Upper lobe of left lung (tissue), 6 donors: ENCODE measurements around the gene CKAP4. TPM values are rescaled to one million over a fixed set of nuclear protein-coding genes. Genes with fewer than 3 reads are reported as not detected.
A peak's percentile ranks its signal among the peaks of the same experiment; 100 is the strongest.

Source experiments
- ATAC-seq, 2 donors: fragments of 200-7000 bp; cut with Tn5 transposase; one replicate each; pipeline ENCODE4 v1.9.1; 2022; ENCODE audit warnings: mild to moderate bottlenecking in 2 of 2, moderate library complexity in 2 of 2; ENCODE audit not compliant: low FRiP score in 2 of 2
- DNase-seq, 2 donors: peaks; one replicate each; pipeline ENCODE4 v3.0.0-alpha.2; 2019 to 2020
- H3K27ac ChIP-seq, 4 donors: fragments of 200-600 bp; sonication (generic); one replicate each; pipeline ENCODE4 v1.5.1; 2016 to 2019
- H3K27me3 ChIP-seq, 4 donors: fragments of 200-600 bp; sonication (generic); one replicate each; pipeline ENCODE4 v1.5.1; 2017 to 2019
- H3K36me3 ChIP-seq, 4 donors: fragments of 200-600 bp; sonication (generic); one replicate each; pipeline ENCODE4 v1.5.1; 2016 to 2019
- H3K4me1 ChIP-seq, 4 donors: fragments of 200-600 bp; sonication (generic); one replicate each; pipeline ENCODE4 v1.5.1; 2018 to 2019
- H3K4me3 ChIP-seq, 4 donors: fragments of 200-600 bp; sonication (generic); one replicate each; pipeline ENCODE4 v1.5.1; 2017 to 2019; ENCODE audit warnings: mild to moderate bottlenecking in 2 of 4, moderate library complexity in 1 of 4
- H3K9me3 ChIP-seq, 4 donors: fragments of 200-600 bp; sonication (generic); one replicate each; pipeline ENCODE4 v1.5.1; 2018 to 2019
- EP300 ChIP-seq, 4 donors: sonication (generic); formaldehyde crosslinking; IDR thresholded peaks; one replicate each; pipeline ENCODE4 v1.5.1; 2017; ENCODE audit warnings: antibody characterized with exemption in 4 of 4, control low read depth in 2 of 4
- POLR2A ChIP-seq, 4 donors: fragments of 450-650 bp; IDR thresholded peaks; one replicate each; pipeline ENCODE4 v1.5.1; 2016 to 2017; ENCODE audit warnings: antibody characterized with exemption in 4 of 4, mild to moderate bottlenecking in 2 of 4
- POLR2AphosphoS5 ChIP-seq, 2 donors: sonication (generic); formaldehyde crosslinking; IDR thresholded peaks; one replicate each; pipeline ENCODE4 v1.5.1; 2017; ENCODE audit warnings: antibody characterized with exemption in 2 of 2
- WGBS, 2 donors: methylation state at CpG; one replicate each; pipeline ENCODE4 v1.1.5; 2017 to 2018; 5-methylcytosine and 5-hydroxymethylcytosine counted together
- total RNA-seq, 6 donors: library from RNA; depleted of rRNA in 4 of 6; stranded (reverse); fragments of >200 nt in 4 of 6; gene quantifications; one replicate each; pipeline versions ENCODE4 v1.1.0 to v1.2.1, GENCODE V29; 2016 to 2021
- TF ChIP-seq, protein P1 (sequence below), 6 experiments: fragments of 450-650 bp in 4 of 6; fragments of 200-600 bp in 2 of 6; sonication (generic) in 2 of 6; IDR thresholded peaks; one replicate each; pipeline ENCODE4 v1.5.1; 2016 to 2019; ENCODE audit warnings: antibody characterized with exemption in 6 of 6
- donor health status: DM: no; HTN: no; CAD: no; lungs with moderate emphysema.
- donor health status: DM: no; HTN: yes; CAD: no; lungs with severe emphysema.

Gene CKAP4
- total RNA-seq, 6 donors from 2014 or later = 16.8 to 70.8 (median 44.5) TPM

DNA sequence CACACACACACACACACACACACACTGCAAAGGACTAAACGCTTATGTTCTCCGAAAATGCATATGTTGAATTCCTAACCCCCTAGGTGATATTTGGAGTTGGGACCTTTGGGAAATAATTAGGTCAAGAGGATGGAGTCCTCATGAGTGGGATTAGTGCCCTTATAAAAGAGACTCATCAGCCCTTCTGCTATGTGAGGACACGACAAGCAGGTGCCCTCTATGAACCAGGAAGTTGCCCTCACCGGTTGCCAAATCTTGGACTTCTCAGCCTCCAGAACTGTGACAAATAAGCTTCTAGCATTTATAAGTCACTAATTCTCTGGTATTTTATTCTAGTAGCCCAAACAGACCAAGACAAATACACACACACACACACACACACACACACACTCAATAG, 34.0 kb upstream of the CKAP4 start:
- peaks cover 0 to 4% (median 2%) of the 10 kb centered on the region in 4 donors for H3K4me1 ChIP-seq
- TF ChIP-seq EP300 (IDR thresholded peaks at IDR 0.05) (no peak), POLR2A (IDR thresholded peaks at IDR 0.05) (no peak), POLR2AphosphoS5 (IDR thresholded peaks at IDR 0.05) (no peak)
- TF ChIP-seq, protein P1, sequence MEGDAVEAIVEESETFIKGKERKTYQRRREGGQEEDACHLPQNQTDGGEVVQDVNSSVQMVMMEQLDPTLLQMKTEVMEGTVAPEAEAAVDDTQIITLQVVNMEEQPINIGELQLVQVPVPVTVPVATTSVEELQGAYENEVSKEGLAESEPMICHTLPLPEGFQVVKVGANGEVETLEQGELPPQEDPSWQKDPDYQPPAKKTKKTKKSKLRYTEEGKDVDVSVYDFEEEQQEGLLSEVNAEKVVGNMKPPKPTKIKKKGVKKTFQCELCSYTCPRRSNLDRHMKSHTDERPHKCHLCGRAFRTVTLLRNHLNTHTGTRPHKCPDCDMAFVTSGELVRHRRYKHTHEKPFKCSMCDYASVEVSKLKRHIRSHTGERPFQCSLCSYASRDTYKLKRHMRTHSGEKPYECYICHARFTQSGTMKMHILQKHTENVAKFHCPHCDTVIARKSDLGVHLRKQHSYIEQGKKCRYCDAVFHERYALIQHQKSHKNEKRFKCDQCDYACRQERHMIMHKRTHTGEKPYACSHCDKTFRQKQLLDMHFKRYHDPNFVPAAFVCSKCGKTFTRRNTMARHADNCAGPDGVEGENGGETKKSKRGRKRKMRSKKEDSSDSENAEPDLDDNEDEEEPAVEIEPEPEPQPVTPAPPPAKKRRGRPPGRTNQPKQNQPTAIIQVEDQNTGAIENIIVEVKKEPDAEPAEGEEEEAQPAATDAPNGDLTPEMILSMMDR (IDR thresholded peaks at IDR 0.05) = no peak
- no peaks in the 10 kb centered on the region for H3K27me3 ChIP-seq
- 78 to 89% methylated on average over 4 of the region's 4 CpGs for WGBS, 2 donors
- H3K4me3 ChIP-seq = no peak overlapping the region
- peak overlapping the region in 1 of 4 donors; percentile 68 for H3K27ac ChIP-seq
- no peaks in the 10 kb centered on the region for H3K36me3 ChIP-seq
- H3K9me3 ChIP-seq = no peaks in the 10 kb centered on the region
- no peak for ATAC-seq
- DNase-seq = peak in 1 of 2 donors; percentile 58

DNA sequence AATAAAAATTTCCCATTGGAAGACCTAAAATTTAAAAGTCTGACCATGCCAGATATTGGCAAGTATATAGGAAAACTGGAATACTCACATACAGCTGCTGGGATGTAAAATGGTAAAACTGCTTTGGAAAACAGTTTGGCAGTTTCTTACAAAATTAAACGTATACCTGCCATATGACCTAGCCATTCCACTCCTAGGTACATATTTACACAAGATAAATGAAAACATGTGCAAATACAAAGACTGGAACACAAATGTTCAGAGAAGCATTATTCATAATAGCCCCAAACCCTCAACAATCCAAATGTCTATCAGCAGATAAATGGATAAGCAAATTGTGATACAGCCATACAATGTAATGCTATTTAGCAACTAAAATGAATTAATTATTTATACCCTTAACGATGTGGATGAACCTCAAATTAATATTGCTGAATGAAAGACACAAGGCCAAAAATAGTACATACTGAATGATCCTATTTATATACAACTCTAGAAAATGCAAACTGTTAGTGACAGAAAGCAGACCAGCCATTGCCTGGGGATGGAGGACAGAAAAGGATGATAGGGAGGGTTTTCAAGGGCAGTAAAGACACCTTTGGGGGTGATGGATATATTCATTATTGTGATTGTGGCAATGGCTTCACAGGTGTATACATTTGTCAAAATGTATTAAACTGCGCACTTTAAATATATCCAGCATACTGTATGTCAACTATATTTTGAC, 33.4 kb upstream of the CKAP4 start:
- 68 to 72% methylated on average over 3 of the region's 3 CpGs for WGBS, 2 donors
- DNase-seq (no peak), ATAC-seq (no peak)
- Histone ChIP-seq H3K4me1 (peaks cover 0 to 4% (median 2%) of the 10 kb centered on the region in 4 donors), H3K4me3 (no peak overlapping the region), H3K27me3 (no peaks in the 10 kb centered on the region), H3K9me3 (no peaks in the 10 kb centered on the region), H3K36me3 (no peaks in the 10 kb centered on the region), H3K27ac (peak overlapping the region in 1 of 4 donors; percentile 68)
- TF ChIP-seq EP300 (IDR thresholded peaks at IDR 0.05) = no peak

DNA sequence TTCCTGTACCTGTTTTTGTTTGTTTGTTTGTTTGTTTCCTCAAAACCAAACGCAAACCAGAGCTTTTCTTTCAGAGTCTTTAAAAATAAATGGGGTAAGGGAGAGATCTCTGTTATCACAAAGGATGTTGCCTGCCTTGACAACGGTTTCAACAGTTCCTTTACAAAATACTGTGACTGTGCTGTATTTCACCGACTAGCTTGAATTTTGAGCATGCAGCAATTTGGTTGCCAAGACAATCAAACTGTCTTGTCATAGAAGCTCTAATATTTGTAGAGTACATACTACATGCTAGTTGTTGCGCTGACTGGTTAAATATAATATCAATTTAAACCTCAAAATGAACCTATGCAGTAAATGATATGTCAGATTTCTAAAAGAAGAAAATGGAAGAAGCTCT, 32.3 kb upstream of the CKAP4 start:
- WGBS, 2 donors = 61 to 63% methylated on average over 4 of the region's 4 CpGs
- TF ChIP-seq POLR2AphosphoS5 (IDR thresholded peaks at IDR 0.05) (no peak), EP300 (IDR thresholded peaks at IDR 0.05) (no peak), POLR2A (IDR thresholded peaks at IDR 0.05) (no peak)
- TF ChIP-seq, protein P1 (IDR thresholded peaks at IDR 0.05) = no peak

DNA sequence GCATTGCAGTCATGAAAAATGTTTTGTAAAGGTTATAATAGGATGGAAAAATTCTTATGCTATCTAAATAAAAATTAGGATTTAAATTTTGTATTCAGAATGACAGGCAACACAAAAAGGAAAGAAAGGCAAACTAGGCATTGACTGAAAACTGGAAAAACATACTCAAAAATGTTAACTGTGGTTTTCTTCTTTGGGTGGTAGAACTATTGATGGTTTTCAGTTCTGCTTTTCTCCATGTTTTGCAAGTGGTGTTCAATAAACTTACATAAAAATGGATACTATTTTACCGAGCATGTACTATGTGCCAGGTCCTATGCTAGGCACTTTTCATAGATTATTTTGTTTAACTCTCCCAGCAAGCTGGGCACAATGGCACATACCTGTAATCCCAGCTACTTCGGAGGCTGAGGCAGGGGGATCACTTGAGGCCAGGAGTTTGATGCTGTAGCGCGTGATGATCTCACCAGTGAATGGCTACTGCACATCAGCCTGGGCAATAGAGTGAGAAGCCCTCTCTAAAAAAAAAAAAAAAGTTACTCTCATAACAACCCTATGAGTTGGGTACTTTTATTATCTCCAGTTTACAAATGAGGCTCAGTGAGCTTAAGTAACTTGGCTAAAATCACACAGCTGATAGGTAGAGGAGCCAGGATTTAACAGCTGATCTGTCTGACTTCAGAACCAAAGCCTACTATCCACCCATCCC, 28.4 kb upstream of the CKAP4 start:
- no peak overlapping the region for H3K4me3 ChIP-seq
- H3K27ac ChIP-seq = no peak overlapping the region
- no peak for ATAC-seq
- no peaks in the 10 kb centered on the region for H3K9me3 ChIP-seq
- peaks cover 0 to 6% (median 0%) of the 10 kb centered on the region in 4 donors for H3K4me1 ChIP-seq
- DNase-seq = no peak
- TF ChIP-seq EP300 (IDR thresholded peaks at IDR 0.05) (no peak), POLR2AphosphoS5 (IDR thresholded peaks at IDR 0.05) (no peak)
- TF ChIP-seq, protein P1 (IDR thresholded peaks at IDR 0.05) = no peak
- 84 to 86% methylated on average over 4 of the region's 4 CpGs for WGBS, 2 donors
- H3K27me3 ChIP-seq = no peaks in the 10 kb centered on the region
- no peaks in the 10 kb centered on the region for H3K36me3 ChIP-seq

More for the DNA sequence above, 32.3 kb upstream of the CKAP4 start:
- Histone ChIP-seq H3K27me3 (no peaks in the 10 kb centered on the region), H3K4me1 (peaks cover 0 to 6% (median 4%) of the 10 kb centered on the region in 4 donors), H3K27ac (peak overlapping the region in 1 of 4 donors; percentile 63), H3K36me3 (no peaks in the 10 kb centered on the region), H3K4me3 (no peak overlapping the region), H3K9me3 (no peaks in the 10 kb centered on the region)
- ATAC-seq (no peak), DNase-seq (no peak)

DNA sequence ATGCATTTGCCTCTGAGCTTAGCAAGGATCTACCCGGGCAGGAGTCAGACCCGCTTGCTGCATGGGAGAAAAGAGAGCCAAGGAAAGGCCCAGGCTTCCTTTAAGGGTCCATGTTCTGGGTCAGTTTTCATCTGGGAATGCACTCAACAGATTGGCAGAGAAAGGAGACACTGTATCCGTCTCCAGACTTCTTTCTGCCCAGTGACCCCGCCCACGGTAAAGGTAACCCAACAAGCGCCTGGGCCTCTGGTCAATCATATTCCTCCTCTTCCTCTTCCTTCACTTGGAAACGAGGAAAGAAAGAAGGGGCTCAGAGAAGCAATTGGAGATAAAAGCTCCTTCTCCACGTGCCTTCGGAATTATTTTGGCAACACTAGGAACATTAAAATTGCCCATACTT, 27.6 kb upstream of the CKAP4 start:
- Histone ChIP-seq H3K4me1 (peaks cover 0 to 6% (median 0%) of the 10 kb centered on the region in 4 donors), H3K4me3 (no peak overlapping the region), H3K27ac (no peak overlapping the region), H3K9me3 (no peaks in the 10 kb centered on the region), H3K27me3 (no peaks in the 10 kb centered on the region), H3K36me3 (no peaks in the 10 kb centered on the region)
- WGBS, 2 donors = 71 to 74% methylated on average over 9 of the region's 9 CpGs
- ATAC-seq (no peak), DNase-seq (no peak)
- TF ChIP-seq POLR2A (IDR thresholded peaks at IDR 0.05) (no peak), EP300 (IDR thresholded peaks at IDR 0.05) (no peak), POLR2AphosphoS5 (IDR thresholded peaks at IDR 0.05) (no peak)
- TF ChIP-seq, protein P1 (IDR thresholded peaks at IDR 0.05) = no peak
